HG03060 (cell line): Measurements from ENCODE around the gene RET.

Experiments
- ATAC-seq: cut with Tn5 transposase; IDR thresholded peaks from one replicate; pipeline ENCODE4 v1.9.1; 2021; ENCODE audit warnings: low read depth, moderate number of reproducible peaks; ENCODE audit not compliant: unreplicated experiment

RET gene

DNA sequence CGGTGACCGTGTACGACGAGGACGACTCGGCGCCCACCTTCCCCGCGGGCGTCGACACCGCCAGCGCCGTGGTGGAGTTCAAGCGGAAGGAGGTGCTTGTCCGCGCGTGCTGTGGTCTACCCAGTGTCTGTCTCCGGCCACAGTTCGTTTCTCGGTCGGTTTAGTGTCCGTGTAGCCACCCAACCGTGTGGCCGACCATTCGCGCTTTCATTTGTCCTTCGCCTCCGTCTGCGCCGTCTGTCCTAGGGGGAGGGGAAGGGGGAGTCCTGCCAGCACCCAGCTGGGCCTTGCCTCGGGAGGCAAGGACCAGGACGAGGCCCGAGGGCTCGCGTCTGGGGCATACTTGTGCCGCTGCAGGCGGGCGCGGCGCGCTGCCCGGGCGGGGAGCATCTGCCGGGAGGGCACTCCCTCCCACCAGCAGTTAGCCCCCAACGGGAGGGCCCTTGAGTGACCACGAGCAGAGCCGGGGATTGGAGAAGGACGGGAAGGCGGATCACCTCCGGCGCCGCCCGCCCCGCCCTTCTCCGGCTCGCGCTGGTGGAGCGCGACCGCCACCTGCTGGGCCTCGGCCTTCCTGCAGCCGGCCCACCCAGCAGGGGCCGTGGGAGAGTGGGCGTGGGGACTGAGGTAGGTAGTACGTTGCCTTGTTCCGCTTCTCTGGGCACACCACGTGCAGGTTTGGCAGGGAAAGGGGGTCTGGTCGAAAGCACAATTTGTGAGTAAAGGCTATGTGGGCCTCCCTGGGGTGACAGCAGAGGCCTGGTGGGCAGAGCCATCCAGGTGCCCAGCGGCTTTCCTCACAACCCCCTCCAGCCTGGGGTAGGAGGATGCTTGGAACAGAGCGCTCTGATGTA, 28.5 kb downstream of the RET start:
- ATAC-seq, result peak; percentile 59

GRCh38 chr10:43105956-43106229, 29.0 kb downstream of the RET start:
- ATAC-seq, result no peak

DNA sequence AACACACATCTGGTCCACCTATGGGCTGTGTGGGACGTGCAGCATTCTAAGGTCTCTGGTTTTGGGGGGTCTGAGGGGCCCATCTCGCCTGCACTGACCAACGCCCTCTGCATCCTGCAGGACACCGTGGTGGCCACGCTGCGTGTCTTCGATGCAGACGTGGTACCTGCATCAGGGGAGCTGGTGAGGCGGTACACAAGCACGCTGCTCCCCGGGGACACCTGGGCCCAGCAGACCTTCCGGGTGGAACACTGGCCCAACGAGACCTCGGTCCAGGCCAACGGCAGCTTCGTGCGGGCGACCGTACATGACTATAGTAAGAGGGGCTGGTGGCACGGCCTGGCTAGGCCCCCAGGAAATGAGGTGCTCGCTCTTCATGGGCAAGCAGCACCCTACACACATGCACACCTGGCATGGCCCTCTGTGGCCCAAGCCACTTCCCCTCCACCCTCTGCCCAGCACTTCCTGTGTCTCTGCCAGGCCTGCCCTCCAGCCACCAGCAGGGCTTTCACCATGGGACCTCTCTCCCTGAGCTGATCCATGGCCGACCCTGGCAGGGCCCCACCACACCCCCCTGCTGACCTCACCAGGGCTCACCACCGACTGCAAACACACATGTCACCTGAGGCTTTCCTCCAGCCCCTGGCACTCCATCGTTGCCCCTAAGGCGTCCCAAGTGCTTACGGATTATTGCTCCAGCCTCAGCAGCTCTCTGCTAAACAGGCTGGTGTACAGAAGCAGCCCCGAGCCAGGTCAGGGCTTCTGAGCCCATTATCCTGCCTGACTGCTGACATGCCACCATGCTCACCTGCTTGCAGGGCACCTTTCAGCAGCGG, 29.6 kb downstream of the RET start:
- no peak for ATAC-seq

DNA sequence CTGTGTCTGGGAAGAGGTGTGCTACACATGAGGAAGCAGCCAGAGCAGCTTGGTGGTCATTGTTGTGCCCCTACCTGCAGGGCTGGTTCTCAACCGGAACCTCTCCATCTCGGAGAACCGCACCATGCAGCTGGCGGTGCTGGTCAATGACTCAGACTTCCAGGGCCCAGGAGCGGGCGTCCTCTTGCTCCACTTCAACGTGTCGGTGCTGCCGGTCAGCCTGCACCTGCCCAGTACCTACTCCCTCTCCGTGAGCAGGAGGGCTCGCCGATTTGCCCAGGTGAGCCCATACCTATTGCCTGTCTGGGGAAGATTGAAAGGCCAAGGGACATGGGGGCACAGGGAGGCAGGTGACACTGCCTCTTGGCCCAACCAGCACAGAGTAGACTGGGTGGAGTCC, 32.1 kb downstream of the RET start:
- ATAC-seq, result no peak

DNA sequence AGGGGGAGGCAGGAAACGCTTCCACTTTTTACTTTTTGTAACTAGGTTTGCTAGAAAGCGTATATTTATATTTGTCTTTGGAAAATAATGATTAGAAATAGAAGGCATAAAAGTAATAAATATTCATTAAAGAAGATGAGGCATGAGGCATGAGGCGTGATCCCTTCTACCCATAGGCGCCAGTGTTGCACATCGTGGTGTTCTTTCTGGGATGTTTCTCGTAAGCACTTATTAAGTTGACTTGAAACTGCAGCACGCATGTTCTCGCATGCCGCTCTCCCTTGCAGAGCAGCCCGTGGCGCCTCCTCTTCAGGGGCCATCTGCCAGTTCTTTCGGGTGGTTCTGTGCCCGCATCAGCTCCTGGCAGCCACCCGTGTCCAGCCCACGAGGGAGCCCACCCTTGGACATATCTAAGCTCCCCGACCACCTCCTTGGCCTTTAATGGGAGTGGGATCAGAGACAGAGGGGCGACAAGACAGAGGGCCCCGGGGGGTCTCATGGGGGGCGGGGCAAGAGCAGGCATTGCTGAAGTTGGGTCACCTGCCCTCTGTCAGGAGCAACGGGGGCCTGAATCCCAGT, 32.9 kb downstream of the RET start:
- no peak for ATAC-seq

GRCh38 chr10:43110338-43111071, 33.6 kb downstream of the RET start:
- no peak for ATAC-seq

GRCh38 chr10:43111101-43111500, 34.2 kb downstream of the RET start:
- ATAC-seq, result no peak

GRCh38 chr10:43111921-43112607, 35.2 kb downstream of the RET start:
- no peak for ATAC-seq

DNA sequence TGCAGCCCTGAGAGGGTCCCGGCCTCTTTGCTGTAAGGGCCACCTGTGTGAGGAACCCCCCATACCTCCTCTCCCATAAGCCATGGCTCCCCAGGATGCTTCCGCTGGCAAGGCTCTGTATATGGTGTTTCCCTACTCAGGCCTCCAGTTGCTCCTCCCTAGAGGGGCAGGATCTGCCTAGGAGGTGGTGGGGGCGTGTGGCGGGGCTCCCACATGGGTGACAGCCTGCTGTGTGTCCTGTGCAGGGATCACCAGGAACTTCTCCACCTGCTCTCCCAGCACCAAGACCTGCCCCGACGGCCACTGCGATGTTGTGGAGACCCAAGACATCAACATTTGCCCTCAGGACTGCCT, 35.7 kb downstream of the RET start:
- no peak for ATAC-seq

DNA sequence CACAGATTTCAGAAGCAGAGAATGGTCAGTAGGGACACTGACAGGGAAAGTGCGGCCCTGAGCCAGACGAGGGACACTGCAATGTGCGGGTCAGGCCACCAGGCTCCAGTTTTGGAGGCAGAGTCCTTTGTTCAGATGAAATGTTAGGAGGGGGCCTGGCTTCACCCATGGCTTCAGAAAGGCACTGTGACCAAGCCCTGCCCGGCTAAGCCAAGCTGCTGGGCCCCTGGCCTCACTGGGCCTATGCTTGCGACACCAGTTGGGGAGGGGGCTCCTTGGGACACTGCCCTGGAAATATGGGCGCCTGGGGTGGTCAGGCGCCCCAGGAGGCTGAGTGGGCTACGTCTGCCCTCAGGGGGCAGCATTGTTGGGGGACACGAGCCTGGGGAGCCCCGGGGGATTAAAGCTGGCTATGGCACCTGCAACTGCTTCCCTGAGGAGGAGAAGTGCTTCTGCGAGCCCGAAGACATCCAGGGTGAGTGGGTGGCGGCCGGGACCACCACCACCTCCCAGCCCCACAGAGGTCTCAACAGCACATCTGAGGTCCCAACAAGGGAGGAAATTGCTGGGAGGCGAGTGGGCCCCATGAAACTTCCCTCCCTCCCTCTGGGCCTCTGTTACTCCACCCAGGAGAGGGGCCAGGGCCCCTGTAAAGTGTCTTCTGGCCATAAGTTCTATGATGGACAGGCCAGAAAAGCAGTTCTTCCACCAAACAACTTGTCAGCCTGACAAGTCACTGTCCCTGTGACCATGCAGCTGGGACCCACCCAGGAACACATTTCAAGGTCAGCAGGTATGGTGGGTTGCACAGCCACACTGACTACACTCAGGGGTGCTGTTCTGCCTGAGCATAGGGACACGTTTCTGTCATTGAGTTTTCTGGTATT, 36.6 kb downstream of the RET start:
- no peak for ATAC-seq

DNA sequence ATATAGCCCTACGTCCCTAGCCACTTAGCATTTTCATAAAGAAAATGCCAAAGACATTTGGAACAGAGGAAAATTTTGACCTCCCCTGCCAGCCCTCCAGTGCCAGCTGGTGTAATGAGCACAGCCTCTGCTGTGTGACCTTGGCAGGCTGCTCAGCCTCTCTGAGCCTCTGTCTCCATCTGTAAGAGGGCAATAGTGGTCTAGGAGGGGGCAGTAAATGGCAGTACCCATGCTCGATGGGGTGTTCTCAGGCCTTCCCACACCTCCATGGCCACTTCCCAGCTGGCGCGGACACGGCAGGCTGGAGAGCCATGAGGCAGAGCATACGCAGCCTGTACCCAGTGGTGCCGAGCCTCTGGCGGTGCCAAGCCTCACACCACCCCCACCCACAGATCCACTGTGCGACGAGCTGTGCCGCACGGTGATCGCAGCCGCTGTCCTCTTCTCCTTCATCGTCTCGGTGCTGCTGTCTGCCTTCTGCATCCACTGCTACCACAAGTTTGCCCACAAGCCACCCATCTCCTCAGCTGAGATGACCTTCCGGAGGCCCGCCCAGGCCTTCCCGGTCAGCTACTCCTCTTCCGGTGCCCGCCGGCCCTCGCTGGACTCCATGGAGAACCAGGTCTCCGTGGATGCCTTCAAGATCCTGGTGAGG, 37.3 kb downstream of the RET start:
- no peak for ATAC-seq

GRCh38 chr10:43114743-43115611, 38.1 kb downstream of the RET start:
- no peak for ATAC-seq

GRCh38 chr10:43115881-43116595, 39.2 kb downstream of the RET start:
- no peak for ATAC-seq

DNA sequence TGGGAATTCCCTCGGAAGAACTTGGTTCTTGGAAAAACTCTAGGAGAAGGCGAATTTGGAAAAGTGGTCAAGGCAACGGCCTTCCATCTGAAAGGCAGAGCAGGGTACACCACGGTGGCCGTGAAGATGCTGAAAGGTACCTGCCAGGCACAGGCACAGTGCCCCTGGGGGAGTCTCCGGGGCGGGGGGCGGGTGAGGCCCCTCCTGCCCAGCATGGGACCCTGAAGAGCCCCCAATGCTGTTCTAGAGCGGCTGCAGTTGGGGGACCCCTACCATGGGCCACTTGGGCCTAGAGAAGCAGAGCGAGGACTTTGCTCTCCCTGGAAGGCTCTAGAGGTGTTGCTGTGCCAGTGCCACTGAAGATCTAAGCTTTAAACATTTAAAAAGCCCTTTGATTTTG, 39.7 kb downstream of the RET start:
- no peak for ATAC-seq

DNA sequence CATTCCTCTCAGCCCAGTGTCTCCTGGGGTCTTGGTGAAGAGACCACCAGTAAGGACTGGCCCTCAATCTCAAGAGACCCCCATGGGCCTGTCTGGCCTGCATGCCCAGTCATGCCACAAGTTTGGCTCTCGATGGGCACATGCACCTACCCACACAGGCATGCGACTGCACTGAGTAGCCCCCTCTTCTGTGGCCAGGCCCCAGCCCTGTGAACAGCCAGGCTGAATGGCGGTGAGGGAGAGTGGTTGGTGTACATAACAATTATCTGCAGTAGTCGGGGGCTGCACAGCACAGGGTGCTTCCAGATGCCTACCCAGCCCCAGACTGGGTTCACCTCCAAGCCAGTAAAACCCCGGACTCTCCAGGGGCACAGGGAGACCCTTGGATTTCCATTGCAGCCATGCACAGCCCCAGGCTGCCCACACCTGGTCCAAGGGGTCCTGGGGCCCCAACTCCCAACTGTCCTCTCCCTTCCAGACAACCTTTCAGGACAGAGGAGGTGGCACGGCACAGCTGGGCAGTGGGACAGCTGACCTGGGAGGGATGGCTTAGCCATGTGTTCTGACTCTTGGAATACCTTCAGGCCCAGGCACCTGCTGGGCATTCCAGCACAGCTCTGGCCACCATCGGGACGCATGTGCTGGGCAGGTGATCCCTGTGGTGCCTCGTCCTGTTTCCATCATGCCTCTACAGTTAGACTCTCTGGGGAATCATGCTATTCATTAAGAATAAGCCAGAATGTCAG, 40.3 kb downstream of the RET start:
- no peak for ATAC-seq

DNA sequence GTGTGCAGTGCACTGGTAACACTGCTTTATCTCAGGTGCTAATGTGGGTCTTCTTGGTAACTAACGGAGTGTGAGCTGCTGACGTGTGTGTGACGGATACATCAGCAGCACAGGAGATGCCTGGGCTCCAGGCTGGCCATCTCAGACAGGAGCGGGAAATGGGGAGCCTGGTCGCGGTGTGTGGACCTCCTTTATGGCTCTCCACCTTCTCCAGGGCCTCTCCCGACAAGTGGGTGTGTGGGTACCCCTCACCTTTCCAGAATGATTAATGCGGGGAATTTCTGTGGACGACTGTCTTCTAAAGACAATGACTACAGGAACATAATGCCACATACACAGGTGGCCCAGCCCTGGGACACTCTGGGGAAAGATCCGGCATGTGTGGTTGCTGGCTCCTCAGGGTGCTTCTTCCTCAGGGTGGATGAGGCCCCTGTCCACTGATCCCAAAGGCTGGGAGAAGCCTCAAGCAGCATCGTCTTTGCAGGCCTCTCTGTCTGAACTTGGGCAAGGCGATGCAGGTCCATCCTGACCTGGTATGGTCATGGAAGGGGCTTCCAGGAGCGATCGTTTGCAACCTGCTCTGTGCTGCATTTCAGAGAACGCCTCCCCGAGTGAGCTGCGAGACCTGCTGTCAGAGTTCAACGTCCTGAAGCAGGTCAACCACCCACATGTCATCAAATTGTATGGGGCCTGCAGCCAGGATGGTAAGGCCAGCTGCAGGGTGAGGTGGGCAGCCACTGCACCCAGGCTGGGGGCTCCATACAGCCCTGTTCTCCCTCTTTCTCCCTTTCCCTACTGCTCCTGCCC, 41.1 kb downstream of the RET start:
- ATAC-seq, result no peak
